ENCODE results near the gene RERE. TPM values are rescaled to one million over a fixed set of nuclear protein-coding genes. Genes with fewer than 3 reads are reported as not detected.
A peak's percentile ranks its signal among the peaks of the same experiment; 100 is the strongest.

RERE gene
- total and polyA plus RNA-seq, 4 donors = 116 to 434 (median 161) TPM

DNA sequence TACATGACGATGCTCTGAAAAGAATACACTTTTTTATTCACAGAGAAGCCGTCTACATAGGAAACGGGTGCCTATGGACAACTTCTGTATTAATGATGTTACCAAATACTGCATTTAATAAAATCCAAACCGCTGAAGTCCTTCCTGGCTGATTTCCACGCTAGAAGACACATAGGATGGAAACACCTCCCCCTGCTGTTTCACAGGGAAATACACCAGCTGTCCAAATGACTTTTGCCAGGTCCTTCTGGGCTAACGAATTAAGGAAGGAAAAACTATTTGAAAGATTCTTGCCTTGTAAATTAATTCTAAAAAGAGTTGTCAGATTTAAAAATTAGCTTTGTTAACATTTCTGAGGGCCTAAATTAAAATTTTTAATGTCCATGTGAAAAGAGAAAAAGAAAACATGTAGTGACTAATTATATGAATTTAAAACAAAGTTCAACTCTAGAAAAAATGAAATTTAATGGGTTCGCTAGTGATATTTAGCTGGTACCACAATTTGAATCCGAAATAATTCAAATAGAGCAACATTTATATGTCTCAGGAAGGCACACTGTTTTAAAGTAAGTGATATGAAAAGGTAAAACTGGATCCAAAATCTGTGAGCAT lies 146.0 kb downstream of the RERE start:
- Histone ChIP-seq H3K27ac (ENCODE audit: low read depth, low read length) (no peak overlapping the region), H3K4me3 (ENCODE audit: low read depth, low read length) (no peak overlapping the region), H3K36me3 (ENCODE audit: control insufficient read depth, insufficient read depth, low read length) (no peaks in the 10 kb centered on the region), H3K4me1 (ENCODE audit: control insufficient read depth, insufficient read depth, low read length) (peaks cover 8% of the 10 kb centered on the region), H3K9me3 (ENCODE audit: control insufficient read depth, insufficient read depth, low read length) (no peaks in the 10 kb centered on the region), H3K27me3 (ENCODE audit: control insufficient read depth, insufficient read depth, low read length) (no peaks in the 10 kb centered on the region)
- WGBS (ENCODE audit: insufficient coverage) = 0% methylated on average over 1 of the region's 8 CpGs
- DNase-seq (ENCODE audit: low read depth in 4 of 6, low spot score in 6 of 6) = peak in 5 of 6 donors; percentile 33 to 85 (median 48)

DNA sequence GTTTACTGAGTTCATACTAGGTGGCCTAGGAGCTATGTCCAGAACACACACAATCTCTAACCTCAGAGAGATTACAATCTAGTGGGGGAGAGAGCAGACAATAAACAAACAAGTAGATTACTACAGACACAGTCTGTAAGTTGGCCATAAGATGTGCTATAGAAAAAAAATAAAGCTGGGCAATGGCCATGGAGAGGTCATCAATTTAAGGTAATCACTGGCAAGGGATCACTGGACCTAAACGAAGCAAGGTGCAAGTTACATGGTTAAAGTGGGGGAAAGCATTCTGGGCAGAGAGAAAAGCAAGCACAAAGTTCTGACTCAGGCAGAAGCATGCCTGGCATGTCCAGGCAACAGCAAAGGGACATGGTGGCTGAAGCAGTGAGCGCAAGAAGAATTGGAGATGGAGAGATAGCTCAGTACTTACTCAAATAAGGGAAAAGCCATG lies 147.0 kb downstream of the RERE start:
- H3K27ac ChIP-seq (ENCODE audit: low read depth, low read length) = no peak overlapping the region
- H3K4me1 ChIP-seq (ENCODE audit: control insufficient read depth, insufficient read depth, low read length) = peaks cover 11% of the 10 kb centered on the region
- H3K4me3 ChIP-seq (ENCODE audit: low read depth, low read length) = no peak overlapping the region
- DNase-seq (ENCODE audit: low read depth in 4 of 6, low spot score in 6 of 6) = no peak
- 47% methylated on average over 1 of the region's 2 CpGs for WGBS (ENCODE audit: insufficient coverage)
- no peaks in the 10 kb centered on the region for H3K27me3 ChIP-seq (ENCODE audit: control insufficient read depth, insufficient read depth, low read length)
- H3K36me3 ChIP-seq (ENCODE audit: control insufficient read depth, insufficient read depth, low read length) = no peaks in the 10 kb centered on the region
- H3K9me3 ChIP-seq (ENCODE audit: control insufficient read depth, insufficient read depth, low read length) = no peaks in the 10 kb centered on the region

DNA sequence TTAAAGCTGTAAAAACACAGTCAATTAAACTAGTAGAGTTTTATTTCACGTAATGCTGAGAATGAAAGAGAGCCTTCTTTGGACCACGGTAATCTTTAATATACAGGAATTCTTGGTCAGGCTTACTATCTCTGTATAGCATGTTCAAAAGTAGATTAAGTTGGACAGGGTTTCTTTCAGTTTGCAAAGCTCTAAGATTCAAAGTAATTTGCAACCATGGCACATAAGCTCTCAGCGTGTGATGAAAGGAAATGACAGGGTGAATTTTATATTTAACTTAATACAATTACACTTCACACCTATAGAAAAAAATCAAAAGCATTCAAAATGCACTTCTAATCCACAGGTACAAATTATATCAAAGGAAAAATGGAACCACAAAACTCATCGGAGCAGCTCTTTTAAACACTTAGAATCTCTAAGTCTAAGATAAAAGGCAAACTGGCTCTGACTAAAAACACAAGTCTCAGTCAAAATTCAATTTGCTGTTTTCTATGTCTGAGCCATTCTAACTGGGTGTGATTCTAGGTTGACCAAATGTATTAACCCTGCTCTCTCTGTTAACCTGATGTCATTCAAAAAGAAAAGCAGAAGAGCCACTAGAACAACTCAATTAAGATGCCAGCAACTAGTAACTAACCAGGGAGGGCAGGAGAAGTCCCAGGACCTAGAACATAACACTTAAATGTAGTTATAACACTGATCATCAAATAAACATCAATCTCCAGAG lies 147.7 kb downstream of the RERE start:
- H3K27me3 ChIP-seq (ENCODE audit: control insufficient read depth, insufficient read depth, low read length) = no peaks in the 10 kb centered on the region
- H3K9me3 ChIP-seq (ENCODE audit: control insufficient read depth, insufficient read depth, low read length) = no peaks in the 10 kb centered on the region
- DNase-seq (ENCODE audit: low read depth in 4 of 6, low spot score in 6 of 6) = no peak
- WGBS (ENCODE audit: insufficient coverage) = no CpG with 5 or more reads among the region's 4 CpGs
- H3K27ac ChIP-seq (ENCODE audit: low read depth, low read length) = no peak overlapping the region
- no peaks in the 10 kb centered on the region for H3K36me3 ChIP-seq (ENCODE audit: control insufficient read depth, insufficient read depth, low read length)
- no peak overlapping the region for H3K4me3 ChIP-seq (ENCODE audit: low read depth, low read length)
- H3K4me1 ChIP-seq (ENCODE audit: control insufficient read depth, insufficient read depth, low read length) = peaks cover 11% of the 10 kb centered on the region

DNA sequence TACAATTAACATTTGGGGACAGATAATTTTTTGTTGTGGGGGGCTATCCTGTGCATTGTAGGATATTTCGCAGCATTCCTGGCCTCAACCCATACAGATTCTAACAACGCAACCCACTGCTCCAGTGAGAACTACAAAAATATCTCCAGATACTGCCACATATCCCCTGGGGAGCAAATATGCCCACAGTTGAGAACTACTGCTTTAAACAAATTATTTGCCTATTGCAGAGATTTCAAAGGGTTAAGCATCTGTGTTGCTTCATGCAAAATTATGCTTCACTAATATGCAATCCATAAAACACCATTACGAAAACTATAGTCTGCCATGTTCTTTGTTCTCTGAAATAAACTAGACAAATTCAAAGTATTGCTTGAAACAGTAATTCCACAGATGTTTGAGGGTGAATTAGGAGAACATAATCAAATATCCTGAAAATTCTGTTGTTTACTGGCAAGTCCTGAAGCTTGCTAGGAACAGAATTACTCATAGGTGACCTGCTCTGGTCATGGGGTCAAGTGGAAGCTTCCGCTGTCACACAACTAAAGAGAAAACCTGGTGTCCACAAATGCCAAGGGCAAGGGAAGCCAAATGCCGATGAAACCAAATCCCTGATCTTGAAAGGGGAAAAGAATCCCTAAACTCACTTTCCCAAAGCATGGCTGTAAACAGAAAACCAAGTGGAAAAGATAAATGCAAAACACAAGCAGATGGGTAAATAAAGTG lies 149.4 kb downstream of the RERE start:
- H3K9me3 ChIP-seq (ENCODE audit: control insufficient read depth, insufficient read depth, low read length) = no peaks in the 10 kb centered on the region
- no peaks in the 10 kb centered on the region for H3K27me3 ChIP-seq (ENCODE audit: control insufficient read depth, insufficient read depth, low read length)
- no peak for DNase-seq (ENCODE audit: low read depth in 4 of 6, low spot score in 6 of 6)
- H3K4me1 ChIP-seq (ENCODE audit: control insufficient read depth, insufficient read depth, low read length) = peaks cover 15% of the 10 kb centered on the region
- 94% methylated on average over 2 of the region's 5 CpGs for WGBS (ENCODE audit: insufficient coverage)
- no peak overlapping the region for H3K27ac ChIP-seq (ENCODE audit: low read depth, low read length)
- H3K4me3 ChIP-seq (ENCODE audit: low read depth, low read length) = no peak overlapping the region
- H3K36me3 ChIP-seq (ENCODE audit: control insufficient read depth, insufficient read depth, low read length) = no peaks in the 10 kb centered on the region

DNA sequence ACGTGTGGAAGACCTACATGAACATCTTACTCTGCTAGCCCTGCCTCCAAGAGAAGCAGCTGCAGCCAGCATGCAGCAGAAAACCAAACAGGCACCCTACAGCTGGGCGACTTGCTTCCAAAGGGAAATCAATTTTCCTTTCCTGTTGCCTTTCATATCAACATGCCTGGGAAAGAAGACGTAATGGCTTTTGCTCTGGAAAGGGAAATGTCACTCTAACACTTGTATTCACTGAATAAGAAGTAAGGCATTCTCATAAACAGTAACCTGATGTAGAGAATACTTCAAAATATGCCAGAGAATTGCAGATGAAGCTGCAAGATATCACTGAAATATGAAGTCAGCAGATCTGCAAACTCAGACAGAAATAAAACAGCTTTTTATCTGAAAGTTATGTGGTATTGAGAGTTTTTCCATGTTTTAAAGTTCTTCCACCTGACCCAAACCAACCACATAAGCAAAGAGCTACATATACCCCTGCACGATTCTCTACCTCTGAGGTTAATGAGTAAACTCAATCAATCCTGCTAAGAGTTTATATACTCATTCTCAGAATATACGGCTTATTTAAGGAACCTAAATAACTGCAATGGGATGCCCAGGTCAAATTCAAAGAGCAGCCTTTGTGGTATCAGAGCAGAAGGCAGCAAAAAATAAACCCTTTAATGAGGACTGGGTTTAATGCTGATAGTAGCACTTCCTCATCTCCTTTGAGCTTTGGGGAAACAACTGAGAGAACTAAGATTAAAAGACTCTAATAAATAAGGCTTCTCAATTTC lies 150.9 kb downstream of the RERE start:
- Histone ChIP-seq H3K4me3 (ENCODE audit: low read depth, low read length) (no peak overlapping the region), H3K27me3 (ENCODE audit: control insufficient read depth, insufficient read depth, low read length) (no peaks in the 10 kb centered on the region), H3K36me3 (ENCODE audit: control insufficient read depth, insufficient read depth, low read length) (no peaks in the 10 kb centered on the region), H3K9me3 (ENCODE audit: control insufficient read depth, insufficient read depth, low read length) (no peaks in the 10 kb centered on the region), H3K27ac (ENCODE audit: low read depth, low read length) (no peak overlapping the region), H3K4me1 (ENCODE audit: control insufficient read depth, insufficient read depth, low read length) (peaks cover 15% of the 10 kb centered on the region)
- DNase-seq (ENCODE audit: low read depth in 4 of 6, low spot score in 6 of 6) = peak in 1 of 6 donors; percentile 46
- WGBS (ENCODE audit: insufficient coverage) = 33% methylated on average over 1 of the region's 5 CpGs

- no CpG with 5 or more reads among the region's 2 CpGs for WGBS (ENCODE audit: insufficient coverage)
- Histone ChIP-seq H3K27ac (ENCODE audit: low read depth, low read length) (no peak overlapping the region), H3K27me3 (ENCODE audit: control insufficient read depth, insufficient read depth, low read length) (no peaks in the 10 kb centered on the region), H3K4me3 (ENCODE audit: low read depth, low read length) (no peak overlapping the region), H3K9me3 (ENCODE audit: control insufficient read depth, insufficient read depth, low read length) (no peaks in the 10 kb centered on the region), H3K4me1 (ENCODE audit: control insufficient read depth, insufficient read depth, low read length) (peaks cover 21% of the 10 kb centered on the region), H3K36me3 (ENCODE audit: control insufficient read depth, insufficient read depth, low read length) (no peaks in the 10 kb centered on the region)
- no peak for DNase-seq (ENCODE audit: low read depth in 4 of 6, low spot score in 6 of 6)
These were observed 151.6 kb downstream of the RERE start for GRCh38 chr1:8665833-8666232.

DNA sequence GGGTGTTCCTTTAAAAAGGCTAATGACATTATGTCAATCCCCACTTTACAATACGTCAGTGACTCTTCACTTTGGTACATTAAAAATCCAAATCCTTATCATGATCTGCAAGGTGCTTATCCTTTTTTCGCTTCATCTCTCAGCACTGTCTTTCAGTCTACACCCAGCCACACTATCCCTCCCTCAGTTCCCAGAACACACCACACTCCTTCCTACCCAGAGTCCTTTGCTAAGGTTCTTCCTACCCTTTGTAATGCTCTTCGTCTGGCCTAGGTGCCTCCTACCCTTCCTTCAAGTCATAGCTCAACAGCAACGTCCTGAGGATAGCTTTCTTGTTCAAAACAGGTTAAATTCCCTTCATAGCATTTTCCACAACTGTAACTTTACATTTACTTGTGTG lies 152.6 kb downstream of the RERE start:
- DNase-seq (ENCODE audit: low read depth in 4 of 6, low spot score in 6 of 6) = no peak
- Histone ChIP-seq H3K27ac (ENCODE audit: low read depth, low read length) (no peak overlapping the region), H3K9me3 (ENCODE audit: control insufficient read depth, insufficient read depth, low read length) (no peaks in the 10 kb centered on the region), H3K27me3 (ENCODE audit: control insufficient read depth, insufficient read depth, low read length) (no peaks in the 10 kb centered on the region), H3K4me1 (ENCODE audit: control insufficient read depth, insufficient read depth, low read length) (peaks cover 25% of the 10 kb centered on the region), H3K36me3 (ENCODE audit: control insufficient read depth, insufficient read depth, low read length) (no peaks in the 10 kb centered on the region), H3K4me3 (ENCODE audit: low read depth, low read length) (no peak overlapping the region)
- 83% methylated on average over 3 of the region's 4 CpGs for WGBS (ENCODE audit: insufficient coverage)

- 96% methylated on average over 2 of the region's 2 CpGs for WGBS (ENCODE audit: insufficient coverage)
- no peaks in the 10 kb centered on the region for H3K27me3 ChIP-seq (ENCODE audit: control insufficient read depth, insufficient read depth, low read length)
- peaks cover 21% of the 10 kb centered on the region for H3K4me1 ChIP-seq (ENCODE audit: control insufficient read depth, insufficient read depth, low read length)
- H3K9me3 ChIP-seq (ENCODE audit: control insufficient read depth, insufficient read depth, low read length) = no peaks in the 10 kb centered on the region
- DNase-seq (ENCODE audit: low read depth in 4 of 6, low spot score in 6 of 6) = no peak
- no peak overlapping the region for H3K27ac ChIP-seq (ENCODE audit: low read depth, low read length)
- no peaks in the 10 kb centered on the region for H3K36me3 ChIP-seq (ENCODE audit: control insufficient read depth, insufficient read depth, low read length)
- no peak overlapping the region for H3K4me3 ChIP-seq (ENCODE audit: low read depth, low read length)
These were observed 153.5 kb downstream of the RERE start for GRCh38 chr1:8663915-8664329.

GRCh38 chr1:8663090-8663802 lies 154.2 kb downstream of the RERE start:
- H3K4me3 ChIP-seq (ENCODE audit: low read depth, low read length) = no peak overlapping the region
- no peaks in the 10 kb centered on the region for H3K27me3 ChIP-seq (ENCODE audit: control insufficient read depth, insufficient read depth, low read length)
- H3K36me3 ChIP-seq (ENCODE audit: control insufficient read depth, insufficient read depth, low read length) = no peaks in the 10 kb centered on the region
- WGBS (ENCODE audit: insufficient coverage) = 86% methylated on average over 3 of the region's 4 CpGs
- no peak overlapping the region for H3K27ac ChIP-seq (ENCODE audit: low read depth, low read length)
- DNase-seq (ENCODE audit: low read depth in 4 of 6, low spot score in 6 of 6) = no peak
- no peaks in the 10 kb centered on the region for H3K9me3 ChIP-seq (ENCODE audit: control insufficient read depth, insufficient read depth, low read length)
- peaks cover 19% of the 10 kb centered on the region for H3K4me1 ChIP-seq (ENCODE audit: control insufficient read depth, insufficient read depth, low read length)
